C4-2B (cell line): ENCODE results near the gene INPP5F.
"Not testable (repeated sequence)": the region's sequence is repeated elsewhere in the genome, so short reads cannot be mapped to it uniquely, and the experiment has no call there.

ENCODE experiments used
- H3K27ac ChIP-seq: fragments of 450-650 bp; 2 replicates; pipeline ENCODE4 v1.5.1; 2017
- CTCF ChIP-seq: fragments of 450-650 bp; conservative IDR thresholded peaks from 2 replicates; pipeline ENCODE4 v1.5.1; 2017; ENCODE audit warnings: mild to moderate bottlenecking
- ZFX ChIP-seq: fragments of 450-650 bp; IDR thresholded peaks from 2 replicates; pipeline ENCODE4 v1.6.1; 2017

Gene INPP5F

DNA sequence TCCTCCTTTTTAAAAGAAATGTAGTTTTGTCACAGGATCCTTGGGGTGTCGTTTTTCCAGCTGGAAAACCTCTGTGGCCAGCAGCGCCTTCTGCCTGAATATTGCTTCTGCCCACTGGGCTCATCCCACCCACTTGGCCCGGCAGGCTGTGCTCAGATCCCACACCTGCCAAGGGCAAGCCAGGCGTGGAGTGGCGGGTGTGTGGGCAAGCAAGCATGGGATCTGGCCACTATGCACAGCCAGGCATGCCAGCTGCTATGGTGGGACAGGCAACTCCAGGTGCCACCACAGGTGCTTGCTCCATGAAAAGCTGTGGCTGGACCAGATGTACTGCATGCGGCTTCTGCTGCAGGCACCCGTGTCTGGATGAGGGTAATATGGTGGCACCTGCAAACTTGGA is 31.2 kb upstream of the INPP5F start:
- TF ChIP-seq CTCF = no peak
- no peak for TF ChIP-seq ZFX
- no peak overlapping the region for H3K27ac ChIP-seq

DNA sequence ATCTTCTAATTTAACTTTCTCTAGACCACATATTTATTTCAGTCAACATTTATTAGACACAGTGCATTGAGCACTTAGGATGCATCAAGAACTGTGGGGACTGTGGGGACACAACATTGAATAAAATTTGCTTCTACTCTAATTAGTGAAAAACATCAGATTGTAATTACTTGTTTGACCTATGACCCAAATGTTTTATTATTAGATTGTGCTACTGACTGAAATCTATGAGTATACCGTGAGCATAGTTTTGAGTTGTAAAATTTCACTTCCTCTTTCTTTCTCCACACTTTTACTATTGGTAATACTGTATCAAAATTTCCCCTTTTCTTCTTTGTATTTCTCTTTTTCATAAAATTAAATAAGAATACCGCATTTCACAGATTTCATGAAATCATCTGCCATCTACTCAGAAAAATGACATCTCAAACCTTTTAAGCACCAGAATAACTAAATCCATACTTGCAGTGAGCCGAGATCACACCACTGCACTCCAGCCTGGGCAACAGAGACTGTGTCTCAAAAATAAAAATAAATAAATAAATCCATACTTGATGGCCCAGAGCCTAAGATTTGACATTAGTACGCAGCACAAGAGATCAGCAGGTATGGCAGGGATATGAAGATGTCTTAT is 25.4 kb upstream of the INPP5F start:
- TF ChIP-seq ZFX = no peak
- no peak for TF ChIP-seq CTCF
- no peak overlapping the region for H3K27ac ChIP-seq

DNA sequence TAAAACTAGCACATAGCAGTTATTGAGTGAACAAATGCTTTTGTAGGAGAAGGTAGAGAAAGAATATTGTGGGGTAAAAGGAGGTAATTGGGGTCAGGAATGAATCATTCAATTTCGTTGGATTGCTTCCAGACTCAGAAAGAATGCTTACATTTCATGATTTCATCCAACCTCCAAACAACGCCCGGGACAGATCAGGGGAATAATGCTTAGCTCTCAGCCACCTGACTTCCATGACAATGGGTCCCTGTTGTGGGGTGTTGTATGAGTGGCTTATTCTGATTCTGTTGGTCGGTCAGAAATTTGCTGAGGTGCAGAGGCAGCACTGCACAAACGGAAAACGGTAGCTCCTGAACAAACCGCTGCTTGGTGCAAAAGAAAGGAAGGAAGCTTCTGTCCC is 24.0 kb upstream of the INPP5F start:
- TF ChIP-seq CTCF (no peak), ZFX (no peak)
- no peak overlapping the region for H3K27ac ChIP-seq

DNA sequence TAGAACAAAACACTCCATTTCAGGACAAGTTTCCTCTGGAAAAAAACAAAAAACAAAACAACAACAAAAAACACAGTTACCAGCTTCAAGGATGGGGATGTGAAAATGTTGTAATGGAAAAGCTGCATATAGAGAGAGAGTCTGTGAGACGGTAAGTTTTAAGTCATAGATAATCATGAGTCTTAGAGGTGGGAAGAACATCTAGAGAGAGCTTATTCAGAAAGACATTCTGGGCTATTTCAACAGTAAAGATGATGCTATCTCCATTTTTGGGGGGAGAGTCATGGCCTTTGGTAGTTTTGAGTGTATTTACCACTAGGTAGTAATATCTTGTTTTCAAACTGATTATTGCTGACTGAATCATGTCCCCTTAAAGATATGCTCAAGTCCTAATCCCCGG is 23.3 kb upstream of the INPP5F start:
- no peak overlapping the region for H3K27ac ChIP-seq
- TF ChIP-seq ZFX (no peak), CTCF (no peak)

DNA sequence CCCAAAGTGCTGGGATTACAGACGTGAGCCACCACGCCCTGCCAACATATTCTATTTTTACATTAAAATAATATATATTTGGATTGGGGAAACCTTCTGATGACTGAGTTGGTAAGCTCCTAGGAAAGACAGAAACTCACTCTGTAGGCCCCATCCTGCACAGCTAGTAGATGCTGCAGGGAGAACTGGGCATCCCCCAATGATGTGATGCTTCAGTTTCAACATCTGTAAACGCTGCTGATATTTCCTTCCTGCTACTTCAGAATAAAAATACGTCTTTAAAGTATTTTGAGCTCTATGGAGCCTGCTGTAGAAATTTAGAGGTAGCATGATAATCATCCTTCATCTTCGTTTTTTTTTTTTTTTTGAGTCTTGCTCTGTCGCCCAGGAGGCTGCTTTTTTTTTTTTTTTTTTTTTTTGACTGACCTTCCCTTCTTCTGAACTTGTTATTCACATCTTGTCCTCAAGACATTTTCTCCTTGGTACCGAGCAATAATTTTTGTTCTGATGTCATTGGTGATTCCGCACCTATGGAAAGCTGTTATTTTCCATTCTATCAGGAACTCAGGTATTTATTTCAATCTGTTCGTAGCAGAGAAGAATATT is 21.8 kb upstream of the INPP5F start:
- no peak for TF ChIP-seq ZFX
- no peak for TF ChIP-seq CTCF
- H3K27ac ChIP-seq = no peak overlapping the region

- TF ChIP-seq CTCF = no peak
- TF ChIP-seq ZFX = no peak
- no peak overlapping the region for H3K27ac ChIP-seq
Observed at GRCh38 chr10:119705434-119705831, 20.4 kb upstream of the INPP5F start.

DNA sequence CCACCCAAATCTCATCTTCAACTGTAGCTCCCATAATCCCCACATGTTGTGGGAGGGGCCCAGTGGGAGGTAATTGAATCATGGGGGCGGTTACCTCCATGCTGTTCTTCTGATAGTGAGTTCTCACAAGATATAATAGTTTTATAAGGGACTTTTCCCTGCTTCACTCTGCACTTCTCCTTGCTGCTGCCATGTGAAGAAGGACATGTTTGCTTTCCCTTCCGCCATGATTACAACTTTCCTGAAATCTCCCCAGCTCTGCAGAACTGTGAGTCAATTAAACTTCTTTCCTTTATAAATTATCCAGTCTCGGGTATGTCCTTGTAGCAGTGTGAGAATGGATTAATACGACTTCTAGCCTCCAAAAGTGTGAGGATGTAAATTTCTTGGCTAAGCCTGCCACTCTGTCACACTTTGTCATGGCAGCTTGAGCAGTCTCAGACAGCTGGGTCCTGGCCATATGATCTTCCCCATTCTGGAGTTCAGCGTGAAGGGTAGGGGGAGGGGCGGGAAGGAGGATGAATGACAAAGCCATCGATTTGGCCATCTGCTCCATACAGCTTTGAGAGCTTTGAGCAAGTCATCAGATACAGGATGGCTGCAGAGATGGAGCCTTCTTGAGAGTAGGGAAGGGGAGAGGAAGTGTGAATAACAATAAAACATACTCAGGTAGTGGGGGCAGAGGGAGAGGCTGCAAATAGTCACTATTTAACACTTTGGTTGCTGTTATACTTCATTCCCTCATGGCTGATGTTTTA is 19.1 kb upstream of the INPP5F start:
- no peak overlapping the region for H3K27ac ChIP-seq
- TF ChIP-seq CTCF (no peak), ZFX (no peak)

GRCh38 chr10:119707331-119707730 is 18.5 kb upstream of the INPP5F start:
- H3K27ac ChIP-seq = not testable (repeated sequence)

DNA sequence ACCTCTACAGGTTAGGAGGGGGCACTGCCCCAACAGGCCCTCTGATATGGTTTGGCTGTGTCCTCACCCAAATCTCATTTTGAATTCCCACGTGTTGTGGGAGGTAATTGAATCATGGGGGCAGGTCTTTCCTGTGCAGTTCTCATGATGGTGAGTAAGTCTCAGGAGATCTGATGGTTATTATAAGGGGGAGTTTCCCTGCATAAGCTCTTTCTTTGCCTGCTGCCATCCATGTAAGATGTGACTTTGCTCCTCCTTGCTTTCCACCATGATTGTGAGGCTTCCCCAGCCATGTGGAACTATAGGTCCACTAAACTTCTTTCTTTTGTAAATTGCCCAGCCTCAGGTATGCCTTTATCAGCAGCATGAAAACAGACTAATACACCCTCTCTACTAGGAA is 14.9 kb upstream of the INPP5F start:
- not testable (repeated sequence) for H3K27ac ChIP-seq
